HL-60 (cell line): ENCODE data around the gene CTNNBIP1.

ENCODE experiments used
- GABPA ChIP-seq: IDR thresholded peaks from 2 replicates; pipeline ENCODE4 v1.6.1; 2012; ENCODE audit warnings: low read depth
- POLR2AphosphoS5 ChIP-seq: IDR thresholded peaks from 2 replicates; pipeline ENCODE4 v1.6.1; 2012; ENCODE audit warnings: low read depth
- SPI1 ChIP-seq: IDR thresholded peaks from 2 replicates; pipeline ENCODE4 v1.6.1; 2012; ENCODE audit warnings: low read depth, mild to moderate bottlenecking, borderline replicate concordance
- TF ChIP-seq, protein P1 (sequence below): IDR thresholded peaks from one replicate; pipeline ENCODE4 v1.5.1; 2011; ENCODE audit warnings: low read length, control low read depth, inconsistent platforms; ENCODE audit not compliant: insufficient read depth
- TF ChIP-seq, protein P2 (sequence below): IDR thresholded peaks from 2 replicates; pipeline ENCODE4 v1.6.1; 2012; ENCODE audit warnings: low read depth; ENCODE audit not compliant: insufficient replicate concordance

DNA sequence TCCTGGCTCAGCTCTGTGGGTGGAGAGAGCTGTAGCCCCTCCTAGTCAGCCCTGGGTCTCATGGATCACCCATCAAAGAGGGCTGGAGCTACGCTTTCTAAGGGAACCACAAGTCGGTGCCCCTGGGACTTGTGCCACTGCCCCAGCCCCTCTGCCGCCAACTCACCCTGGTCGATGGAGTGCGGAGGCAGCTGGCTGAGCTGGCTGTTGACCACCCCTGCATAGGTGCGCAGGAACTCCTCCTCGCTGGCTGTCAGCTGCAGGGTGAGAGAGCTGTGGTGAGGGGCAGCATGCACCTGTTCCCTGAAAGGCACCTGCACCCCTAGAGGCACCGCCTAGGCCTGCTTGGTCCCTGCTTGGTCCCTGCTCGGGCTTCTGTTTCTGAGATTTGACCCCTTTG lies 39.0 kb downstream of the CTNNBIP1 start:
- TF ChIP-seq, protein P1, sequence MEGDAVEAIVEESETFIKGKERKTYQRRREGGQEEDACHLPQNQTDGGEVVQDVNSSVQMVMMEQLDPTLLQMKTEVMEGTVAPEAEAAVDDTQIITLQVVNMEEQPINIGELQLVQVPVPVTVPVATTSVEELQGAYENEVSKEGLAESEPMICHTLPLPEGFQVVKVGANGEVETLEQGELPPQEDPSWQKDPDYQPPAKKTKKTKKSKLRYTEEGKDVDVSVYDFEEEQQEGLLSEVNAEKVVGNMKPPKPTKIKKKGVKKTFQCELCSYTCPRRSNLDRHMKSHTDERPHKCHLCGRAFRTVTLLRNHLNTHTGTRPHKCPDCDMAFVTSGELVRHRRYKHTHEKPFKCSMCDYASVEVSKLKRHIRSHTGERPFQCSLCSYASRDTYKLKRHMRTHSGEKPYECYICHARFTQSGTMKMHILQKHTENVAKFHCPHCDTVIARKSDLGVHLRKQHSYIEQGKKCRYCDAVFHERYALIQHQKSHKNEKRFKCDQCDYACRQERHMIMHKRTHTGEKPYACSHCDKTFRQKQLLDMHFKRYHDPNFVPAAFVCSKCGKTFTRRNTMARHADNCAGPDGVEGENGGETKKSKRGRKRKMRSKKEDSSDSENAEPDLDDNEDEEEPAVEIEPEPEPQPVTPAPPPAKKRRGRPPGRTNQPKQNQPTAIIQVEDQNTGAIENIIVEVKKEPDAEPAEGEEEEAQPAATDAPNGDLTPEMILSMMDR: no peak
- TF ChIP-seq POLR2AphosphoS5 (no peak), GABPA (no peak), SPI1 (no peak)
- TF ChIP-seq, protein P2, sequence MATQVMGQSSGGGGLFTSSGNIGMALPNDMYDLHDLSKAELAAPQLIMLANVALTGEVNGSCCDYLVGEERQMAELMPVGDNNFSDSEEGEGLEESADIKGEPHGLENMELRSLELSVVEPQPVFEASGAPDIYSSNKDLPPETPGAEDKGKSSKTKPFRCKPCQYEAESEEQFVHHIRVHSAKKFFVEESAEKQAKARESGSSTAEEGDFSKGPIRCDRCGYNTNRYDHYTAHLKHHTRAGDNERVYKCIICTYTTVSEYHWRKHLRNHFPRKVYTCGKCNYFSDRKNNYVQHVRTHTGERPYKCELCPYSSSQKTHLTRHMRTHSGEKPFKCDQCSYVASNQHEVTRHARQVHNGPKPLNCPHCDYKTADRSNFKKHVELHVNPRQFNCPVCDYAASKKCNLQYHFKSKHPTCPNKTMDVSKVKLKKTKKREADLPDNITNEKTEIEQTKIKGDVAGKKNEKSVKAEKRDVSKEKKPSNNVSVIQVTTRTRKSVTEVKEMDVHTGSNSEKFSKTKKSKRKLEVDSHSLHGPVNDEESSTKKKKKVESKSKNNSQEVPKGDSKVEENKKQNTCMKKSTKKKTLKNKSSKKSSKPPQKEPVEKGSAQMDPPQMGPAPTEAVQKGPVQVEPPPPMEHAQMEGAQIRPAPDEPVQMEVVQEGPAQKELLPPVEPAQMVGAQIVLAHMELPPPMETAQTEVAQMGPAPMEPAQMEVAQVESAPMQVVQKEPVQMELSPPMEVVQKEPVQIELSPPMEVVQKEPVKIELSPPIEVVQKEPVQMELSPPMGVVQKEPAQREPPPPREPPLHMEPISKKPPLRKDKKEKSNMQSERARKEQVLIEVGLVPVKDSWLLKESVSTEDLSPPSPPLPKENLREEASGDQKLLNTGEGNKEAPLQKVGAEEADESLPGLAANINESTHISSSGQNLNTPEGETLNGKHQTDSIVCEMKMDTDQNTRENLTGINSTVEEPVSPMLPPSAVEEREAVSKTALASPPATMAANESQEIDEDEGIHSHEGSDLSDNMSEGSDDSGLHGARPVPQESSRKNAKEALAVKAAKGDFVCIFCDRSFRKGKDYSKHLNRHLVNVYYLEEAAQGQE: no peak
